Measurements from ENCODE around the gene MTG1. TPM values are rescaled to one million over a fixed set of nuclear protein-coding genes. Genes with fewer than 3 reads are reported as not detected.

The MTG1 gene
- total and polyA plus RNA-seq, 2 donors (not counting 1 experiment from before 2014, with no cell fraction given) = 90.0 to 117 TPM

- ATAC-seq (ENCODE audit: low read depth) (no peak), DNase-seq (no peak)
- intact Hi-C loops (cut with micrococcal nuclease) = no loop called here
- Histone ChIP-seq H3K4me3 (ENCODE audit: control extremely low read depth in 1 of 5, extremely low read depth in 1 of 5, insufficient read depth in 1 of 5, low read depth in 2 of 5, low read length in 4 of 5) (no peak overlapping the region), H3K79me2 (ENCODE audit: control insufficient read depth, insufficient read depth, low read length) (no peaks in the 10 kb centered on the region), H3K36me3 (replicated peaks in 1 of 2; ENCODE audit: control extremely low read depth in 1 of 2, control insufficient read depth in 1 of 2, extremely low read depth in 1 of 2, insufficient read depth in 2 of 2, low read length in 1 of 2) (no peaks in the 10 kb centered on the region), H3K4me1 (ENCODE audit: control insufficient read depth in 2 of 2, insufficient read depth in 2 of 2, low read length in 2 of 2) (no peaks in the 10 kb centered on the region), H3K9ac (ENCODE audit: low read length) (no peak overlapping the region), H3K9me3 (ENCODE audit: control extremely low read depth in 1 of 3, control insufficient read depth in 2 of 3, insufficient read depth in 1 of 3, low read length in 2 of 3) (peaks cover 0 to 3% (median 0%) of the 10 kb centered on the region in 3 donors), H2AFZ (ENCODE audit: insufficient read depth, low read depth, low read length, poor library complexity, severe bottlenecking) (no peak overlapping the region), H4K20me1 (ENCODE audit: control insufficient read depth, insufficient read depth, low read length, poor library complexity, severe bottlenecking) (no peaks in the 10 kb centered on the region), H3K27ac (ENCODE audit: low read length in 2 of 2) (no peak overlapping the region), H3K4me2 (replicated peaks; ENCODE audit: low read depth, low read length, poor library complexity, severe bottlenecking) (no peak overlapping the region), H3K27me3 (replicated peaks in 1 of 4; ENCODE audit: control extremely low read depth in 1 of 4, control insufficient read depth in 3 of 4, insufficient read depth in 4 of 4, low read length in 3 of 4) (no peaks in the 10 kb centered on the region)
- no peak overlapping the region for H3K4me3 Mint-ChIP-seq
- no peaks in the 10 kb centered on the region for H3K9me3 Mint-ChIP-seq (ENCODE audit: insufficient read depth)
- POLR2A ChIA-PET = no interaction called here
- 63% methylated on average over 55 of the region's 55 CpGs for WGBS (ENCODE audit: insufficient coverage)
- H3K4me1 Mint-ChIP-seq = no peaks in the 10 kb centered on the region
- no peak overlapping the region for H3K27ac Mint-ChIP-seq
- TF ChIP-seq CTCF (IDR thresholded peaks at IDR 0.05) (no peak), EZH2 (IDR thresholded peaks at IDR 0.05; ENCODE audit: borderline replicate concordance, insufficient read depth, low read depth, low read length, poor library complexity, severe bottlenecking) (no peak)
- CTCF ChIA-PET = no interaction called here
- H3K27me3 Mint-ChIP-seq = no peaks in the 10 kb centered on the region
Observed at GRCh38 chr10:133465191-133465949, 71.4 kb downstream of the MTG1 start.

- Histone ChIP-seq H3K9me3 (ENCODE audit: control extremely low read depth in 1 of 3, control insufficient read depth in 2 of 3, insufficient read depth in 1 of 3, low read length in 2 of 3) (peaks cover 0 to 3% (median 0%) of the 10 kb centered on the region in 3 donors), H3K9ac (ENCODE audit: low read length) (no peak overlapping the region), H3K27ac (ENCODE audit: low read length in 2 of 2) (no peak overlapping the region), H3K4me1 (ENCODE audit: control insufficient read depth in 2 of 2, insufficient read depth in 2 of 2, low read length in 2 of 2) (no peaks in the 10 kb centered on the region), H3K27me3 (replicated peaks in 1 of 4; ENCODE audit: control extremely low read depth in 1 of 4, control insufficient read depth in 3 of 4, insufficient read depth in 4 of 4, low read length in 3 of 4) (no peaks in the 10 kb centered on the region), H3K36me3 (replicated peaks in 1 of 2; ENCODE audit: control extremely low read depth in 1 of 2, control insufficient read depth in 1 of 2, extremely low read depth in 1 of 2, insufficient read depth in 2 of 2, low read length in 1 of 2) (no peaks in the 10 kb centered on the region), H4K20me1 (ENCODE audit: control insufficient read depth, insufficient read depth, low read length, poor library complexity, severe bottlenecking) (no peaks in the 10 kb centered on the region), H2AFZ (ENCODE audit: insufficient read depth, low read depth, low read length, poor library complexity, severe bottlenecking) (no peak overlapping the region), H3K4me2 (replicated peaks; ENCODE audit: low read depth, low read length, poor library complexity, severe bottlenecking) (no peak overlapping the region), H3K4me3 (ENCODE audit: control extremely low read depth in 1 of 5, extremely low read depth in 1 of 5, insufficient read depth in 1 of 5, low read depth in 2 of 5, low read length in 4 of 5) (no peak overlapping the region), H3K79me2 (ENCODE audit: control insufficient read depth, insufficient read depth, low read length) (no peaks in the 10 kb centered on the region)
- 96% methylated on average over 7 of the region's 7 CpGs for WGBS (ENCODE audit: insufficient coverage)
- no peaks in the 10 kb centered on the region for H3K9me3 Mint-ChIP-seq (ENCODE audit: insufficient read depth)
- H3K4me1 Mint-ChIP-seq = no peaks in the 10 kb centered on the region
- TF ChIP-seq EZH2 (IDR thresholded peaks at IDR 0.05; ENCODE audit: borderline replicate concordance, insufficient read depth, low read depth, low read length, poor library complexity, severe bottlenecking) (no peak), CTCF (IDR thresholded peaks at IDR 0.05) (no peak)
- no peak overlapping the region for H3K27ac Mint-ChIP-seq
- no peak overlapping the region for H3K4me3 Mint-ChIP-seq
- intact Hi-C loops (cut with micrococcal nuclease) = no loop called here
- POLR2A ChIA-PET = no interaction called here
- ATAC-seq (ENCODE audit: low read depth) = no peak
- no peak for DNase-seq
- CTCF ChIA-PET = no interaction called here
- no peaks in the 10 kb centered on the region for H3K27me3 Mint-ChIP-seq
Observed at GRCh38 chr10:133465950-133466474, 72.1 kb downstream of the MTG1 start.

Measured in B cell (primary cell).